IPS-15b (cell line): Measurements from ENCODE around the gene ZFP3.

Experiments
- H3K27me3 ChIP-seq: one replicate; pipeline ENCODE4 v1.6.1; 2013; ENCODE audit warnings: low read length; ENCODE audit not compliant: control insufficient read depth, insufficient read depth
- H3K36me3 ChIP-seq: one replicate; pipeline ENCODE4 v1.6.1; 2013; ENCODE audit warnings: low read length; ENCODE audit not compliant: control insufficient read depth, insufficient read depth
- H3K4me1 ChIP-seq: one replicate; pipeline ENCODE4 v1.6.1; 2013; ENCODE audit warnings: mild to moderate bottlenecking, low read length; ENCODE audit not compliant: control insufficient read depth, insufficient read depth
- H3K4me3 ChIP-seq: one replicate; pipeline ENCODE4 v1.5.1; 2013; ENCODE audit warnings: low read depth, low read length
- H3K9ac ChIP-seq: one replicate; pipeline ENCODE4 v1.6.1; 2013; ENCODE audit warnings: low read depth, mild to moderate bottlenecking, low read length
- H3K9me3 ChIP-seq: one replicate; pipeline ENCODE4 v1.6.1; 2013; ENCODE audit warnings: mild to moderate bottlenecking, low read length; ENCODE audit not compliant: control insufficient read depth, insufficient read depth

The ZFP3 gene

GRCh38 chr17:5092218-5093010 is 14.1 kb downstream of the ZFP3 start:
- H3K4me1 ChIP-seq = no peaks in the 10 kb centered on the region
- peaks cover 4% of the 10 kb centered on the region for H3K27me3 ChIP-seq
- H3K4me3 ChIP-seq = no peak overlapping the region
- peaks cover 11% of the 10 kb centered on the region for H3K36me3 ChIP-seq
- peaks cover 44% of the 10 kb centered on the region for H3K9me3 ChIP-seq
- no peak overlapping the region for H3K9ac ChIP-seq

GRCh38 chr17:5096731-5097100 is 18.4 kb downstream of the ZFP3 start:
- no peak overlapping the region for H3K9ac ChIP-seq
- no peaks in the 10 kb centered on the region for H3K4me1 ChIP-seq
- peaks cover 4% of the 10 kb centered on the region for H3K27me3 ChIP-seq
- peaks cover 5% of the 10 kb centered on the region for H3K36me3 ChIP-seq
- peak overlapping the region; percentile 62 for H3K4me3 ChIP-seq
- H3K9me3 ChIP-seq = peaks cover 30% of the 10 kb centered on the region

- peaks cover 24% of the 10 kb centered on the region for H3K9me3 ChIP-seq
- H3K36me3 ChIP-seq = peaks cover 3% of the 10 kb centered on the region
- no peaks in the 10 kb centered on the region for H3K4me1 ChIP-seq
- H3K9ac ChIP-seq = peak overlapping the region; percentile 65
- H3K27me3 ChIP-seq = peaks cover 4% of the 10 kb centered on the region
- H3K4me3 ChIP-seq = peak overlapping the region; percentile 62
These were observed 19.0 kb downstream of the ZFP3 start for GRCh38 chr17:5097101-5097834.

GRCh38 chr17:5099271-5099670 is 21.0 kb downstream of the ZFP3 start:
- Histone ChIP-seq H3K4me1 (no peaks in the 10 kb centered on the region), H3K36me3 (no peaks in the 10 kb centered on the region), H3K4me3 (no peak overlapping the region), H3K9me3 (peaks cover 5% of the 10 kb centered on the region), H3K9ac (no peak overlapping the region), H3K27me3 (peaks cover 4% of the 10 kb centered on the region)

- H3K9ac ChIP-seq = no peak overlapping the region
- H3K4me3 ChIP-seq = no peak overlapping the region
- H3K4me1 ChIP-seq = no peaks in the 10 kb centered on the region
- peaks cover 6% of the 10 kb centered on the region for H3K36me3 ChIP-seq
- H3K9me3 ChIP-seq = no peaks in the 10 kb centered on the region
- H3K27me3 ChIP-seq = peaks cover 4% of the 10 kb centered on the region
These were observed 22.6 kb downstream of the ZFP3 start for GRCh38 chr17:5100832-5101231.

- Histone ChIP-seq H3K4me1 (peaks cover 5% of the 10 kb centered on the region), H3K36me3 (peaks cover 20% of the 10 kb centered on the region), H3K9me3 (no peaks in the 10 kb centered on the region), H3K4me3 (peak overlapping the region; percentile 93), H3K9ac (peak overlapping the region; percentile 90), H3K27me3 (no peaks in the 10 kb centered on the region)
These were observed 32.5 kb downstream of the ZFP3 start for GRCh38 chr17:5110816-5111215.

GRCh38 chr17:5111402-5112204 is 33.3 kb downstream of the ZFP3 start, which contains the start of gene ZNF232:
Gene ZNF232, minus strand, starts transcription at chr17:5111878. Its CDS starts 56 bp downstream, at chr17:5111822.
- Histone ChIP-seq H3K9ac (peak within 1 kb of the TSS; percentile 90), H3K27me3 (no peaks in the 10 kb centered on the region), H3K9me3 (no peaks in the 10 kb centered on the region), H3K4me1 (peaks cover 5% of the 10 kb centered on the region), H3K36me3 (peaks cover 16% of the 10 kb centered on the region), H3K4me3 (peak within 1 kb of the TSS; percentile 93)

GRCh38 chr17:5115673-5116651 is 37.7 kb downstream of the ZFP3 start, which contains the start of gene USP6:
Gene USP6, plus strand, starts transcription at chr17:5116032. Its CDS starts 14,336 bp downstream, at chr17:5130368.
- no peaks in the 10 kb centered on the region for H3K36me3 ChIP-seq
- H3K4me3 ChIP-seq = no peak within 1 kb of the TSS
- H3K9me3 ChIP-seq = no peaks in the 10 kb centered on the region
- H3K4me1 ChIP-seq = peaks cover under 1% of the 10 kb centered on the region
- H3K27me3 ChIP-seq = no peaks in the 10 kb centered on the region
- H3K9ac ChIP-seq = no peak within 1 kb of the TSS

GRCh38 chr17:5118219-5118618 is 40.0 kb downstream of the ZFP3 start:
- H3K4me3 ChIP-seq = no peak overlapping the region
- no peaks in the 10 kb centered on the region for H3K4me1 ChIP-seq
- peaks cover 13% of the 10 kb centered on the region for H3K27me3 ChIP-seq
- no peaks in the 10 kb centered on the region for H3K9me3 ChIP-seq
- H3K9ac ChIP-seq = no peak overlapping the region
- no peaks in the 10 kb centered on the region for H3K36me3 ChIP-seq

- H3K27me3 ChIP-seq = peaks cover 20% of the 10 kb centered on the region
- no peak overlapping the region for H3K4me3 ChIP-seq
- H3K4me1 ChIP-seq = no peaks in the 10 kb centered on the region
- no peaks in the 10 kb centered on the region for H3K36me3 ChIP-seq
- no peak overlapping the region for H3K9ac ChIP-seq
- H3K9me3 ChIP-seq = no peaks in the 10 kb centered on the region
These were observed 41.8 kb downstream of the ZFP3 start for GRCh38 chr17:5120036-5120435.
